Peyer's patch (tissue), 4 donors: ENCODE results near the gene ARFRP1. TPM values are rescaled to one million over a fixed set of nuclear protein-coding genes. Genes with fewer than 3 reads are reported as not detected.
"Not testable (repeated sequence)": the region's sequence is repeated elsewhere in the genome, so short reads cannot be mapped to it uniquely, and the experiment has no call there.

Experiments
- DNase-seq, 3 donors: peaks; one replicate each; pipeline ENCODE4 v3.0.0-alpha.2; 2017 to 2019
- H3K27ac ChIP-seq, 4 donors: fragments of 200-600 bp; sonication (generic); one replicate each; pipeline ENCODE4 v1.5.1; 2016 to 2019
- H3K27me3 ChIP-seq, 2 donors: fragments of 200-600 bp; sonication (generic); one replicate each; pipeline ENCODE4 v1.5.1; 2019
- H3K36me3 ChIP-seq, 3 donors: fragments of 200-600 bp; sonication (generic); one replicate each; pipeline ENCODE4 v1.5.1; 2016 to 2019
- H3K4me1 ChIP-seq, 4 donors: fragments of 200-600 bp; sonication (generic); one replicate each; pipeline ENCODE4 v1.5.1; 2016 to 2019
- H3K4me3 ChIP-seq, 4 donors: fragments of 200-600 bp; sonication (generic); 1 replicate in 3 of 4; 2 replicates in 1 of 4; pipeline ENCODE4 v1.5.1; 2016 to 2019; ENCODE audit warnings: mild to moderate bottlenecking in 1 of 4
- H3K9me3 ChIP-seq, 4 donors: fragments of 200-600 bp; sonication (generic); one replicate each; pipeline ENCODE4 v1.5.1; 2016 to 2019; ENCODE audit warnings: mild to moderate bottlenecking in 1 of 4
- POLR2A ChIP-seq, 2 donors: fragments of 450-650 bp; IDR thresholded peaks; one replicate each; pipeline ENCODE4 v1.5.1; 2017; ENCODE audit warnings: antibody characterized with exemption in 2 of 2, mild to moderate bottlenecking in 2 of 2, moderate library complexity in 2 of 2
- total RNA-seq, 4 donors: library from RNA; depleted of rRNA; stranded (reverse); fragments of >200 nt; gene quantifications; one replicate each; pipeline ENCODE4 v1.1.0, GENCODE V29; 2016
- TF ChIP-seq, protein P1 (sequence below), 6 experiments: fragments of 450-650 bp in 4 of 6; fragments of 200-600 bp in 2 of 6; sonication (generic) in 1 of 6; IDR thresholded peaks; one replicate each; pipeline ENCODE4 v1.5.1; 2017 to 2019; ENCODE audit warnings: antibody characterized with exemption in 6 of 6, mild to moderate bottlenecking in 3 of 6, moderate library complexity in 1 of 6

The ARFRP1 gene
- total RNA-seq, 4 donors from 2014 or later: 39.1 to 67.6 (median 46.3) TPM

GRCh38 chr20:63672666-63673065 lies 35.1 kb downstream of the ARFRP1 start:
- TF ChIP-seq POLR2A (IDR thresholded peaks at IDR 0.05): no peak
- TF ChIP-seq, protein P1, sequence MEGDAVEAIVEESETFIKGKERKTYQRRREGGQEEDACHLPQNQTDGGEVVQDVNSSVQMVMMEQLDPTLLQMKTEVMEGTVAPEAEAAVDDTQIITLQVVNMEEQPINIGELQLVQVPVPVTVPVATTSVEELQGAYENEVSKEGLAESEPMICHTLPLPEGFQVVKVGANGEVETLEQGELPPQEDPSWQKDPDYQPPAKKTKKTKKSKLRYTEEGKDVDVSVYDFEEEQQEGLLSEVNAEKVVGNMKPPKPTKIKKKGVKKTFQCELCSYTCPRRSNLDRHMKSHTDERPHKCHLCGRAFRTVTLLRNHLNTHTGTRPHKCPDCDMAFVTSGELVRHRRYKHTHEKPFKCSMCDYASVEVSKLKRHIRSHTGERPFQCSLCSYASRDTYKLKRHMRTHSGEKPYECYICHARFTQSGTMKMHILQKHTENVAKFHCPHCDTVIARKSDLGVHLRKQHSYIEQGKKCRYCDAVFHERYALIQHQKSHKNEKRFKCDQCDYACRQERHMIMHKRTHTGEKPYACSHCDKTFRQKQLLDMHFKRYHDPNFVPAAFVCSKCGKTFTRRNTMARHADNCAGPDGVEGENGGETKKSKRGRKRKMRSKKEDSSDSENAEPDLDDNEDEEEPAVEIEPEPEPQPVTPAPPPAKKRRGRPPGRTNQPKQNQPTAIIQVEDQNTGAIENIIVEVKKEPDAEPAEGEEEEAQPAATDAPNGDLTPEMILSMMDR (IDR thresholded peaks at IDR 0.05): no peak
- H3K9me3 ChIP-seq: no peaks in the 10 kb centered on the region
- peaks cover 0 to 33% (median 0%) of the 10 kb centered on the region in 3 donors for H3K36me3 ChIP-seq
- no peaks in the 10 kb centered on the region for H3K4me1 ChIP-seq
- H3K27ac ChIP-seq: no peak overlapping the region
- H3K27me3 ChIP-seq: no peaks in the 10 kb centered on the region
- DNase-seq: no peak
- no peak overlapping the region for H3K4me3 ChIP-seq

DNA sequence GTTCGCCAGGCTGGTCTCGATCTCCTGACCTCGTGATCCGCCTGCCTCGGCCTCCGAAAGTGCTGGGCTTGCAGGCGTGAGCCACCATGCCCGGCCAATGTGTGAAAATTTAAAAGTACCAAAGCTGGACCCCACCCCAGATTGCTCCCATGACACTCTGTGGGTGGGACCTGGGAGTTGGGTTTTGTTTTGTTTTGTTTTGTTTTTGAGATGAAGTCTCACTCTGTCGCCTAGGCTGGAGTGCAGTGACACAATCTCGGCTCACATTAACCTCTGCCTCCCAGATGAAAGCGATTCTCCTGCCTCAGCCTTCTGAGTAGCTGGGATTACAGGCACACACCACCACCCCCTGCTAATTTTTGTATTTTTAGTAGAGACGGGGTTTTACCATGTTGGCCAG lies 36.1 kb downstream of the ARFRP1 start:
- H3K36me3 ChIP-seq: peaks cover 0 to 35% (median 0%) of the 10 kb centered on the region in 3 donors

DNA sequence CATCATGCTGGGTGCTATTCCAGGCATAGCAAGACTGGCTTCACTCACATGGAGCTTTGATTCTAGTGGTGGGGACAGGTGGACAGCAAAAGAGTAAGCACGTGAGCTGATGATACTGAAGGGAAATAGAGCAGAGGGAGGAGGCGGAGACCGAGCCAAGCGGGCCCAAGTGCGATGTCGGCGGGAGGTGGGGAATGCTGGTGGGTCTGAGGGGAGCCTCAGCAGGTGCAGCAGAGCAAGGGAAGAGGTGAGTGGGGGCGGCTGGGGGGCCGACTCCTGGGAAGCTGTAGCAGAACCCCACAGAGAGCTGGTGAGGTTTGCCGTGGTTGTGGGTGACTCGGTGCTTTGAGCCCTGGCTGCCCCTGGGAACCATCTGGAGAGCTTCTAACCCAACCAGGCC lies 39.4 kb downstream of the ARFRP1 start:
- H3K4me1 ChIP-seq: no peaks in the 10 kb centered on the region
- H3K36me3 ChIP-seq: peaks cover 0 to 52% (median 0%) of the 10 kb centered on the region in 3 donors
- no peak for DNase-seq

More for the DNA sequence above, 36.1 kb downstream of the ARFRP1 start:
- not testable (repeated sequence) for H3K9me3 ChIP-seq, H3K27me3 ChIP-seq, H3K4me3 ChIP-seq, H3K4me1 ChIP-seq, DNase-seq, H3K27ac ChIP-seq

DNA sequence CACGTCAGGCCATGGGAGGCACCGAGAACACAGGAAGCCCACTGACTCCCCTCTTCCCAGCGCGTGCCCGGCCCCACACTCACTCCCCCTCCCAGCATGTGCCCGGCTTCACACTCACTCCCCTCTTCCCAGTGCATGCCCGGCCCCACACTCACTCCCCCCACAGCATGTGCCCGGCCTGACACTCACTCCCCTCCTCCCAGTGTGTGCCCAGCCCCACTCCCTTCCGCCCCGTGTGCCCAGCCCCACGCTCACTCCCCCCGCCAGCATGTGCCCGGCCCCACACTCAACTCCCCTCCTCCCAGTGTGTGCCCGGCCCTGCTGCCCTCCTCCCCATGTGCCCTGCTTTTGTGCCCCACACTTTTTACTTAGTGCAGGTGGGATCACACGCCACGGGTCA lies 39.9 kb downstream of the ARFRP1 start:
- DNase-seq: no peak
- Histone ChIP-seq H3K27ac (no peak overlapping the region), H3K4me3 (no peak overlapping the region), H3K27me3 (no peaks in the 10 kb centered on the region), H3K9me3 (no peaks in the 10 kb centered on the region), H3K4me1 (no peaks in the 10 kb centered on the region), H3K36me3 (peaks cover 0 to 56% (median 0%) of the 10 kb centered on the region in 3 donors)
- TF ChIP-seq POLR2A (IDR thresholded peaks at IDR 0.05): no peak
- TF ChIP-seq, protein P1 (IDR thresholded peaks at IDR 0.05): no peak

More for the DNA sequence above, 39.4 kb downstream of the ARFRP1 start:
- TF ChIP-seq POLR2A (IDR thresholded peaks at IDR 0.05): no peak
- TF ChIP-seq, protein P1 (IDR thresholded peaks at IDR 0.05): no peak
- H3K9me3 ChIP-seq: no peaks in the 10 kb centered on the region
- H3K27ac ChIP-seq: no peak overlapping the region
- no peaks in the 10 kb centered on the region for H3K27me3 ChIP-seq
- no peak overlapping the region for H3K4me3 ChIP-seq

GRCh38 chr20:63665708-63666107 lies 42.1 kb downstream of the ARFRP1 start:
- Histone ChIP-seq H3K36me3 (peaks cover 0 to 66% (median 0%) of the 10 kb centered on the region in 3 donors), H3K9me3 (no peaks in the 10 kb centered on the region), H3K27ac (no peak overlapping the region), H3K27me3 (no peaks in the 10 kb centered on the region), H3K4me1 (no peaks in the 10 kb centered on the region), H3K4me3 (no peak overlapping the region)
- DNase-seq: no peak
- TF ChIP-seq, protein P1 (IDR thresholded peaks at IDR 0.05): no peak
- no peak for TF ChIP-seq POLR2A (IDR thresholded peaks at IDR 0.05)

DNA sequence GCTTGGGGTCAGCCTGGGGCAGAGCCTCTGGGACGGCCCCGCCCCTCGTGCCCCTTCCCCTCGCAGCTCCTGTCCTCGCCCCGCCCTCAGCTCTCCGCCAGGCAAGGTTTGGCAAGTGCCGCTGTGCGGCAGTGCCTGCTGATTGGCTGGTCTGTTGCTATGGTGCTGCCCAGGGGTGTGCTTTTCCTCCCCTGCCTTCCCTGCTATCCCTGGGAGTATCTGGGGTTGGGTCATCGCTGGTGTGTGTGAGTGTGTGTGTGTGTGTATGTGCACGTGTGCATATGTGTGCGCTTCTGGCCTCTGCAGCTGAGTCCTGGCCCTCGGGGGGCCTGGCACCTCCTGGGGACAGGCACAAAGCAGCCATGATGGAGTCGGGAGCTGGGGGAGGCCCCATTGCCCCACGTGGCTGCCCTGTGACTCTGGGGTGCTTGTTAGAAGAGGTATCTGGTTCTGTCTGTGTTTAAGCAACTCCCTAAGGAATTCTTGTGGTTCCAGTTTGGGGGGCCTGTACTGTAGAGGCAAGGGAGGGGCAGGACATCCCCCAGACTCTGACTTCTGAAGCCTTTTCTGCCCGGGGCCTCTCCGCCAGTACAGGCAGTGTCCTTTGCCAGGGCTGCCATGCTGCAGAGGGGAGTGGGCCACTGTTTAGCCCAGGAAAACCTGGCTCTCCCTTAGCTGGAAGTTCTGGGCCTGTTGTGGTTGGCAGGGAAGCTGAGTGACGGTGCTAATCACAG lies 42.7 kb downstream of the ARFRP1 start:
- Histone ChIP-seq H3K9me3 (no peaks in the 10 kb centered on the region), H3K27ac (no peak overlapping the region), H3K36me3 (peaks cover 0 to 69% (median 0%) of the 10 kb centered on the region in 3 donors), H3K4me3 (no peak overlapping the region), H3K4me1 (no peaks in the 10 kb centered on the region), H3K27me3 (no peaks in the 10 kb centered on the region)
- TF ChIP-seq POLR2A (IDR thresholded peaks at IDR 0.05): no peak
- TF ChIP-seq, protein P1 (IDR thresholded peaks at IDR 0.05): no peak
- no peak for DNase-seq
